ENCODE data around the gene UGT2B15.
"Not testable (repeated sequence)": the region's sequence is repeated elsewhere in the genome, so short reads cannot be mapped to it uniquely, and the experiment has no call there.

Gene UGT2B15

GRCh38 chr4:68671217-68671616 lies 765 bp upstream of the UGT2B15 start:
- H3K9me3 ChIP-seq (ENCODE audit: low read length); H2AFZ ChIP-seq (ENCODE audit: low read depth, low read length); H3K27me3 ChIP-seq (ENCODE audit: insufficient read depth, low read length); H3K4me1 ChIP-seq (ENCODE audit: insufficient read depth, low read length); H3K36me3 ChIP-seq (ENCODE audit: insufficient read depth, low read length); H3K4me3 ChIP-seq (ENCODE audit: low read length): not testable (repeated sequence)

DNA sequence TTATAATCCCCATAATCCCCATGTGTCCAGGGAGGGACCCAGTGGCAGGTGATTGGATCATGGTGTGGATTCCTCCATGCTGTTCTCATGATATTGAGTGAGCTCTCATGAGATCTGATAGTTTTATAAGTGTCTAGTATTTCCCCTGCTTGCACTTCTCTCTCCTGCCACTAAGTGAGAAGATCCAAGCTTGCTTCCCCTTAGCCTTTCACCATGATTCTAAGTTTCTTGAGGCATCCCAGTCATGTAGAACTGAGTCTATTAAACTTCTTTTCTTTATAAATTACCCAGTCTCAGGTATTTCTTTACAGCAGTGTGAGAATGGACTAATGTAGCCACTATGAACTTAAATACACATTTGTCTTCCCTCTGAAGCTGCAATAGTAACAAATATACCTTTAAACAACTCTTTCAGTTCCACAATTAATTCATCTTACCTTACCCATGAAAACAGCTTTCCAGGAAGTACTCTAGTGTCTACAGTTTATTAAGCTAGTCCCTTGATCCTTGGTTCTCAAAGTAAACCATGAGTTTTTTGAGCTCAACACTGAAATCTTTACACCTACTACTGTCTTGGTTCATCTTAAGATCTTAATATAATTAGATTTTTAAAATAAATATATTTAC lies 1.8 kb downstream of the UGT2B15 start:
- H3K4me3 ChIP-seq (ENCODE audit: low read length); H3K4me1 ChIP-seq (ENCODE audit: insufficient read depth, low read length); H2AFZ ChIP-seq (ENCODE audit: low read depth, low read length): not testable (repeated sequence)

GRCh38 chr4:68667551-68667950 lies 2.9 kb downstream of the UGT2B15 start:
- not testable (repeated sequence) for H3K4me3 ChIP-seq (ENCODE audit: low read length); H3K27me3 ChIP-seq (ENCODE audit: insufficient read depth, low read length); H2AFZ ChIP-seq (ENCODE audit: low read depth, low read length); H3K4me1 ChIP-seq (ENCODE audit: insufficient read depth, low read length); H3K9me3 ChIP-seq (ENCODE audit: low read length); H3K36me3 ChIP-seq (ENCODE audit: insufficient read depth, low read length)

More for the DNA sequence above, 1.8 kb downstream of the UGT2B15 start:
- not testable (repeated sequence) for H3K27me3 ChIP-seq (ENCODE audit: insufficient read depth, low read length); H3K36me3 ChIP-seq (ENCODE audit: insufficient read depth, low read length); H3K9me3 ChIP-seq (ENCODE audit: low read length)

- H3K4me3 ChIP-seq (ENCODE audit: low read length); H3K27me3 ChIP-seq (ENCODE audit: insufficient read depth, low read length); H3K36me3 ChIP-seq (ENCODE audit: insufficient read depth, low read length); H3K9me3 ChIP-seq (ENCODE audit: low read length); H3K4me1 ChIP-seq (ENCODE audit: insufficient read depth, low read length); H2AFZ ChIP-seq (ENCODE audit: low read depth, low read length): not testable (repeated sequence)
Measured at GRCh38 chr4:68664721-68665120, 5.7 kb downstream of the UGT2B15 start.

DNA sequence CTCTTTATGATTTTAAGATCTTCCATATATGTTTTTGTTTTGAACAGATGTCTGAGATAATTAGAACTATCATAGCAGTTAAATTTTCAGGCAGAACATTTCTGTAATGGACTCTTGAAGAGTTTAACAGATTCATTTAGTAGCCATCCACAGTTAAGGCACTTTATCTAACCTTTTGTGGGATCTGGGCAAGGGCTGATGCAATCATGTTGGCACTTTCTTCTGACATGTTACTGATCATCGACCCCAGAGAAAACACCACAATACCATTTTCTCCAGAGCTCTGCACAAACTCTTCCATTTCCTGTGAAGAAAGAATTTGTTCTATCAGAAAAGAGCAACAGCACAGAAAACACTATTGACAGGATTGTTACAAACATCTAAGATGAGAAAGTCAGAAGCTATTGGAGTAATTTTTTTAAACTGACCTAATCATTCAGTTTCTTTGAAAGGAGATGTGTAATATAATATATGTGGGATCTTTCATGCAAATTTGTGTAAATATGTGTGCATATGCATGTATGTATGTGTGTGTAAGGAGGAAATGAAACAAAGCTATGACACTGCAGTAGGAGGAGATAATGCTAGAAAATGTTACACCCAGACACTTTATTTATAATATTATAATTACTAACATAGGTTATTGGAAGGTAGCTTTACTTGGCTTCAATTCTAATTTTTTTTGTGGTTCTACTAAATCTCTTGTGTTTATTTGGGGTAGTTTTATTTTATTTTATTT lies 7.4 kb downstream of the UGT2B15 start:
- not testable (repeated sequence) for H3K36me3 ChIP-seq (ENCODE audit: insufficient read depth, low read length); H3K4me3 ChIP-seq (ENCODE audit: low read length); H3K9me3 ChIP-seq (ENCODE audit: low read length); H2AFZ ChIP-seq (ENCODE audit: low read depth, low read length); H3K27me3 ChIP-seq (ENCODE audit: insufficient read depth, low read length); H3K4me1 ChIP-seq (ENCODE audit: insufficient read depth, low read length)

DNA sequence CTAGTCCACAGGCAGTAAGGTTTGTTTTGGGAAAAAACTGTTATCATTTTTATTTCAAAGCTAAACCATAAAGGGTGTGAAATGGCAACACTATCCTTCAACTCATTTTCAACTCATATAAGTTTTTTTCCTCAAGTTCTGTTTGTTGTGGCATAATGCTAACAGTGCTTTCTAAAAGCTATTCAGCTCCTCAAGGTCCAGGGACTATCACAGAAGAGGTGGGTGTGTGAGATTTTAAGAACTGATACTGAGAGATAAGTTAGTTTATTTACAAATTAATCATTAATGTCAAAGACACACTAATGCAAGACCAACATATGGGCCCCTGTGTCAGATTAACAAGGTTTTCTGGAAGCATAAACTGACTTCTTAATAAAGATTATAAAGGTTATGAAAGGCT lies 11.8 kb downstream of the UGT2B15 start:
- Histone ChIP-seq H2AFZ (ENCODE audit: low read depth, low read length) (no peak overlapping the region), H3K9me3 (ENCODE audit: low read length) (no peaks in the 10 kb centered on the region), H3K4me3 (ENCODE audit: low read length) (no peak overlapping the region), H3K4me1 (ENCODE audit: insufficient read depth, low read length) (no peaks in the 10 kb centered on the region), H3K36me3 (ENCODE audit: insufficient read depth, low read length) (no peaks in the 10 kb centered on the region), H3K27me3 (ENCODE audit: insufficient read depth, low read length) (no peaks in the 10 kb centered on the region)

- H3K27me3 ChIP-seq (ENCODE audit: insufficient read depth, low read length); H3K36me3 ChIP-seq (ENCODE audit: insufficient read depth, low read length); H2AFZ ChIP-seq (ENCODE audit: low read depth, low read length); H3K4me3 ChIP-seq (ENCODE audit: low read length); H3K9me3 ChIP-seq (ENCODE audit: low read length); H3K4me1 ChIP-seq (ENCODE audit: insufficient read depth, low read length): not testable (repeated sequence)
Measured at GRCh38 chr4:68657022-68657594, 13.3 kb downstream of the UGT2B15 start.

DNA sequence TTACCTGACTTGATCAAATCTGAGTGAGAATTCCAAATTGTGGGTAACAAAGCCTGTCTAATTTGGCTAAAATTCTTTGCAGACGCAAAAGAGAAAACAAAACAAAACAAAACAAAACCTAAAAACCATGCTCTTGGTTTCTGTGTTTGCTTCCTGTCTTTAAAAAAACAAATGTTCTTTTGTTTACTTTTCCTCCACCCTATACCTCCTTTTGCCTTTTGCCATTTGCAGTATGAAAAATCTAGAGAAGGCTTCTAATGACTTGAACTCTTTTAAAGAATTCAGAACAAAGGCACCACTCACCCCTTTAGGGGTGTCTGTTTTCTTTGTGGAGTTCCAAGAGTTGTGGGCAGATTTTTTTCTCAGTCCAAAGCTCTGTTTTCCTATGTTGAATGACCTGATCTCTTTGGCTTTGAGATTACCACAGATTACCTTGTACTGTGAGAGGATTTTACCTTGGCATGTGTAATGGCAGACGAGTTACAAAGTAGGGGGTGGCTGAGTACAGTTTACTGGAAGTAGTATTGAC lies 13.9 kb downstream of the UGT2B15 start:
- H3K4me3 ChIP-seq (ENCODE audit: low read length); H2AFZ ChIP-seq (ENCODE audit: low read depth, low read length); H3K9me3 ChIP-seq (ENCODE audit: low read length); H3K27me3 ChIP-seq (ENCODE audit: insufficient read depth, low read length); H3K4me1 ChIP-seq (ENCODE audit: insufficient read depth, low read length); H3K36me3 ChIP-seq (ENCODE audit: insufficient read depth, low read length): not testable (repeated sequence)

DNA sequence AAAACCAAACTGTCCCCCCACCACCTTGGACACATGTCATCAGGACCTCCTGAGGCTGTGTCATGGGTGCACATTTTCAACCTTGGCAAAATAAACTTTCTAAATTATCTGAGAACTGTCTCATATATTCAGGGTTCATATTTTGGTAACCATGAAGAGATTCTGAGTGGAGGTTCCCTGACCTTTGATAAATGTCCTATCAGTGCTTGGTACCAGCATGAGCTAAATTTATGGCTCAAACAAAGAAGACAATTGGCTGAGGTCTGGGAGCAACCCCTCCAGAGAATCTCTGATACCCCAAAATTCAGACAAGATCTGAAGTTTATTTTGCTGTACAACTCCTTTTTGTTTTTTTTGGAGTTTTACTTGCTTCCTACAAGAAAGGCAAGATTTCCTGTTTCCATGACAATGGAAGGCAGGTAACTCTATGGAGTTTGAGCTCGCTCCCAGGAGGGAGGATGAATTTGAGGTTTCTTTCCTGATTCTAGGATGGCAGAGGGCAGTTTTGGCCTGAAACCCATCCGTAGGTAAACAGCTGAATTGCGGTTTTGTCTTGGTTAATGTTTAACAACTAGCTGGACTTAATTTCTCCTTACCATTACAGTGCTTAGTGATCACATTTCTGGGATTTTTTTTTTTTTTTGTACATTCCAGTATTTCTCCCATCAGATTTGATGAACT lies 14.5 kb downstream of the UGT2B15 start:
- Histone ChIP-seq H3K36me3 (ENCODE audit: insufficient read depth, low read length) (no peaks in the 10 kb centered on the region), H2AFZ (ENCODE audit: low read depth, low read length) (no peak overlapping the region), H3K4me3 (ENCODE audit: low read length) (no peak overlapping the region), H3K9me3 (ENCODE audit: low read length) (no peaks in the 10 kb centered on the region), H3K27me3 (ENCODE audit: insufficient read depth, low read length) (no peaks in the 10 kb centered on the region), H3K4me1 (ENCODE audit: insufficient read depth, low read length) (no peaks in the 10 kb centered on the region)

DNA sequence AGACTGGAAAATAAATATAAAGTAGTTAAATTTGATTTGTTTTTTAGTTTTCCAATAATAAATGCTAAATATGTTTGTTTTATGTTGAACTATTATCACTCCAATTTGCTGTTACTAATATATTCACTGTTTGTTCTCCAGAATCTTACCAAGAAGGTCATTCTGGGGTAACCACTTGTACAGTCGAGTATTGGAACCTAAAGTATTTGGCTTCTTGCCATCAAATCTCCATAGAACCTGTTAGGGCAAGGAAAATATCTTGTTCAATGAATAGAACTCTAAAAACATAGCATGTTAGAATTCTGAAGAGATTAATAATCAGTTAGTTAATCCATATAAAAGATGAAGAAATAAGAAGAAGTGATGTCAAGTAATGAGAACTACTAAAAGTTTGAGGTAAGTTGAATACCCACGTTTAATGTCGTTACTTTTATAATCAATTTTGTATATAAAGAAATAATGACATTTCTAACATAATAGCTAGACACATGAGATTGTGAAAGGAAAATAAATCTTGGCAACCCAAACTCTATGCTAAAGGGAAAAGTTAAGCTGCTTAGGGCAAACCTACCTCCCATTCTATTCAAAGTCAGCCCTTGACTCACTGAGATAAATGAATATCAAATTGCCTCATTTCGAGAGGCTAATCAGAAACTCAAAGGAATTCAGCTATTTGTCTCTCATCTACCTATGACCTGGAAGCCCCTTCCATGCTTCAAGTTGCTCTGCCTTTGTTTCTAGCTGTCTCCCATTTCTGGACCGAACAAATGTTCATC lies 15.3 kb downstream of the UGT2B15 start:
- H3K4me3 ChIP-seq (ENCODE audit: low read length): no peak overlapping the region
- H2AFZ ChIP-seq (ENCODE audit: low read depth, low read length): no peak overlapping the region
- H3K36me3 ChIP-seq (ENCODE audit: insufficient read depth, low read length): no peaks in the 10 kb centered on the region

DNA sequence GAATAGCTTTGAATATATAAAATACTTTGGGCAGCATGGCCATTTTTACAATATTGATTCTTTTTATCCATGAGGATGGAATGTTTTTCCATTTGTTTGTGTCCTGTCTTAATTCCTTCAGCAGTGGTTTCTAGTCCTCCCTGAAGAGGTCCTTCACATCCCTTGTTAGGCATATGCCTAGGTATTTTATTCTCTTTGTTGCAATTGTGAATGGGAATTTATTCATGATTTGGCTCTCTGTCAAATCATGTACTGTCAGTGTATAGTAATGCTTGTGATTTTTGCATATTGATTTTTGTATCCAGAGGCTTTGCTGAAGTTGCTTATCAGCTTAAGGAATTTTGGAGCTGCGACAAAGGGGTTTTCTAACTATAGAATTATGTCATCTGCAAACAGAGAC lies 18.5 kb downstream of the UGT2B15 start:
- H3K36me3 ChIP-seq (ENCODE audit: insufficient read depth, low read length): no peaks in the 10 kb centered on the region
- H3K4me1 ChIP-seq (ENCODE audit: insufficient read depth, low read length): no peaks in the 10 kb centered on the region
- no peaks in the 10 kb centered on the region for H3K27me3 ChIP-seq (ENCODE audit: insufficient read depth, low read length)
- H3K4me3 ChIP-seq (ENCODE audit: low read length): no peak overlapping the region
- no peak overlapping the region for H2AFZ ChIP-seq (ENCODE audit: low read depth, low read length)
- no peaks in the 10 kb centered on the region for H3K9me3 ChIP-seq (ENCODE audit: low read length)

More for the DNA sequence above, 15.3 kb downstream of the UGT2B15 start:
- H3K27me3 ChIP-seq (ENCODE audit: insufficient read depth, low read length): no peaks in the 10 kb centered on the region
- no peaks in the 10 kb centered on the region for H3K4me1 ChIP-seq (ENCODE audit: insufficient read depth, low read length)
- H3K9me3 ChIP-seq (ENCODE audit: low read length): no peaks in the 10 kb centered on the region

DNA sequence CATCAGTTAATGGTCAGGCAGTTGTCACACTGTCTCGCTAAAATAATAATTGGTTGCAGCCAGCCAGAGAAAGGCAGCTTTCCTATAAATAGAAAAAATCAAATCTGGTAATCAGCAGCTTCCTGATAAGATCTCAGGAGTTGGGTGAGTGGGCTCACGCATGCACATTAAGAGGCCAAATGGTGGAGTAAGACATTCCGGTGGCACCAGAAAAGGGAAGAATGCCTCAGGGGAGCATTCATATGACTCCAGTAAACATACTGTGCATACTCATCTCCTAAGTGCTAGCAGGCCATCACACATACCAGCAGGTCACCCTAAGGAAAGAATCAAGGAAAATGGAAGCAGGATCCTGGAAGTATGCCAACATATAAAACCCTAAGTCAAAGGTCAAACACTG lies 40.1 kb downstream of the UGT2B15 start:
- Histone ChIP-seq H2AFZ (ENCODE audit: low read depth, low read length) (no peak overlapping the region), H3K4me1 (ENCODE audit: insufficient read depth, low read length) (no peaks in the 10 kb centered on the region), H3K9me3 (ENCODE audit: low read length) (no peaks in the 10 kb centered on the region), H3K36me3 (ENCODE audit: insufficient read depth, low read length) (no peaks in the 10 kb centered on the region), H3K27me3 (ENCODE audit: insufficient read depth, low read length) (no peaks in the 10 kb centered on the region), H3K4me3 (ENCODE audit: low read length) (no peak overlapping the region)

DNA sequence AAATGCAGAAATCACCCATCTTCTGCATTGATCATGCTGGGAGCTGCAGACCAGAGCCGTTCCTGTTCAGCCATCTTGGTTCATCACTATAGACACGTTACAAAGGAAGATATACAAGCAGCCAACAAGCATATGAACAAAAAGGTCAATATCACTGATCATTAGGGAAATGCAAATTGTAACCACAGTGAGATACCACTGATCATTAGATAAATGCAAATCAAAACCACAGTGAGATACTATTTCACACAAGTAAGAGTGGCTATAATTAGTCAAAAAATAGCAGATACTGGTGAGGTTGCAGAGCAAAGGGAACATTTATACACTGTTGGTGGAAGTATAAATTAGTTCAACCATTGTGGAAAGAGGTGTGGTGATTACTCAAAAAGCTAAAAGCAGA lies 47.7 kb downstream of the UGT2B15 start:
- not testable (repeated sequence) for H3K4me3 ChIP-seq (ENCODE audit: low read length); H2AFZ ChIP-seq (ENCODE audit: low read depth, low read length); H3K4me1 ChIP-seq (ENCODE audit: insufficient read depth, low read length); H3K36me3 ChIP-seq (ENCODE audit: insufficient read depth, low read length); H3K9me3 ChIP-seq (ENCODE audit: low read length); H3K27me3 ChIP-seq (ENCODE audit: insufficient read depth, low read length)

All from neuron (in vitro differentiated cells).